ENCODE measurements around the gene NAGK. TPM values are rescaled to one million over a fixed set of nuclear protein-coding genes. Genes with fewer than 3 reads are reported as not detected.

The NAGK gene
- polyA plus RNA-seq, 1 experiment: 96.1 TPM

GRCh38 chr2:71108091-71108490 is 39.6 kb downstream of the NAGK start:
- H3K4me3 ChIP-seq (ENCODE audit: low read depth, low read length): no peak overlapping the region
- H3K27me3 ChIP-seq (ENCODE audit: control insufficient read depth, insufficient read depth, low read length): no peaks in the 10 kb centered on the region
- DNase-seq (ENCODE audit: low read depth, low spot score): no peak
- ChIA-PET POLR2A (no interaction called here), CTCF (no interaction called here)
- H3K9me3 ChIP-seq (ENCODE audit: control insufficient read depth, insufficient read depth, low read length): peaks cover 11% of the 10 kb centered on the region
- no peak overlapping the region for H3K27ac ChIP-seq (ENCODE audit: low read depth, low read length)
- TF ChIP-seq CTCF (IDR thresholded peaks at IDR 0.05; ENCODE audit: low read depth, low read length): no peak

GRCh38 chr2:71113843-71114242 is 45.4 kb downstream of the NAGK start:
- H3K27me3 ChIP-seq (ENCODE audit: control insufficient read depth, insufficient read depth, low read length): no peaks in the 10 kb centered on the region
- CTCF ChIA-PET: interaction anchor here (2.6 kb wide), 1 partner anchor 14 kb away, joined by 18 read pairs; no protein-coding TSS in a partner anchor
- no peak for TF ChIP-seq CTCF (IDR thresholded peaks at IDR 0.05; ENCODE audit: low read depth, low read length)
- no peak overlapping the region for H3K4me3 ChIP-seq (ENCODE audit: low read depth, low read length)
- DNase-seq (ENCODE audit: low read depth, low spot score): no peak
- H3K9me3 ChIP-seq (ENCODE audit: control insufficient read depth, insufficient read depth, low read length): no peaks in the 10 kb centered on the region
- no peak overlapping the region for H3K27ac ChIP-seq (ENCODE audit: low read depth, low read length)
- POLR2A ChIA-PET: no interaction called here

GRCh38 chr2:71117063-71117462 is 48.6 kb downstream of the NAGK start:
- CTCF ChIA-PET: interaction anchor here (1.4 kb wide), 1 partner anchor 16 kb away, joined by 6 read pairs; no protein-coding TSS in a partner anchor
- POLR2A ChIA-PET: no interaction called here
- TF ChIP-seq CTCF (IDR thresholded peaks at IDR 0.05; ENCODE audit: low read depth, low read length): no peak
- Histone ChIP-seq H3K9me3 (ENCODE audit: control insufficient read depth, insufficient read depth, low read length) (no peaks in the 10 kb centered on the region), H3K27me3 (ENCODE audit: control insufficient read depth, insufficient read depth, low read length) (no peaks in the 10 kb centered on the region), H3K27ac (ENCODE audit: low read depth, low read length) (no peak overlapping the region), H3K4me3 (ENCODE audit: low read depth, low read length) (no peak overlapping the region)
- no peak for DNase-seq (ENCODE audit: low read depth, low spot score)

GRCh38 chr2:71120195-71120594 is 51.7 kb downstream of the NAGK start:
- no peak for TF ChIP-seq CTCF (IDR thresholded peaks at IDR 0.05; ENCODE audit: low read depth, low read length)
- H3K27me3 ChIP-seq (ENCODE audit: control insufficient read depth, insufficient read depth, low read length): no peaks in the 10 kb centered on the region
- H3K4me3 ChIP-seq (ENCODE audit: low read depth, low read length): no peak overlapping the region
- ChIA-PET CTCF (interaction anchor here (0.6 to 4.0 kb wide), 2 partner anchors 20 to 354 kb away, joined by 4 to 17 read pairs; no protein-coding TSS in a partner anchor), POLR2A (no interaction called here)
- H3K9me3 ChIP-seq (ENCODE audit: control insufficient read depth, insufficient read depth, low read length): no peaks in the 10 kb centered on the region
- DNase-seq (ENCODE audit: low read depth, low spot score): no peak
- H3K27ac ChIP-seq (ENCODE audit: low read depth, low read length): no peak overlapping the region

- Histone ChIP-seq H3K27ac (ENCODE audit: low read depth, low read length) (no peak overlapping the region), H3K4me3 (ENCODE audit: low read depth, low read length) (no peak overlapping the region), H3K27me3 (ENCODE audit: control insufficient read depth, insufficient read depth, low read length) (no peaks in the 10 kb centered on the region), H3K9me3 (ENCODE audit: control insufficient read depth, insufficient read depth, low read length) (no peaks in the 10 kb centered on the region)
- ChIA-PET CTCF (interaction anchor here (4.0 kb wide), 1 partner anchor 21 kb away, joined by 17 read pairs; no protein-coding TSS in a partner anchor), POLR2A (no interaction called here)
- TF ChIP-seq CTCF (IDR thresholded peaks at IDR 0.05; ENCODE audit: low read depth, low read length): no peak
- no peak for DNase-seq (ENCODE audit: low read depth, low spot score)
Observed at GRCh38 chr2:71121479-71121878, 53.0 kb downstream of the NAGK start.
